Measurements from ENCODE around the gene KCNJ1. TPM values are rescaled to one million over a fixed set of nuclear protein-coding genes. Genes with fewer than 3 reads are reported as not detected.

Gene KCNJ1
- total RNA-seq, 1 experiment from 2014 or later, result not detected

DNA sequence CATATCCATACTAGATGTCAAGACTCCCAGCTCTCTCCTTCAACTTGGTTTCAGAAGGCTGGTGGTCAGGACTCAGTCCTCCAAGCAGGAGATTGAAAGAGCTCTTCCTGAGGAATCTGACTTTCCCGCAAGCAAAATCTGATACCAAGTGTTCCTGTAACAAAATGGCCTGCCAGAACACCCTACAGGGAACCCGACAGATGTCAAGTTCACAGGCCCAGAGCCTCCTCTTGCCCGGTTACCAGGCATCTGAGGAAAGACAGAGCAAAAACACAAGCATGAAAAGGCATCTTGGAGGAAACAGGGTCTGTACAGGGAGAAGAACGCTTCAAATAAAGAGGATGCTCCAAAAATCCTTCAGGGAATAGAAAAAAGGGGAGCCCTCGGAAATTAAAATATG, 15.4 kb upstream of the KCNJ1 start:
- DNase-seq (ENCODE audit: low read depth), result no peak

DNA sequence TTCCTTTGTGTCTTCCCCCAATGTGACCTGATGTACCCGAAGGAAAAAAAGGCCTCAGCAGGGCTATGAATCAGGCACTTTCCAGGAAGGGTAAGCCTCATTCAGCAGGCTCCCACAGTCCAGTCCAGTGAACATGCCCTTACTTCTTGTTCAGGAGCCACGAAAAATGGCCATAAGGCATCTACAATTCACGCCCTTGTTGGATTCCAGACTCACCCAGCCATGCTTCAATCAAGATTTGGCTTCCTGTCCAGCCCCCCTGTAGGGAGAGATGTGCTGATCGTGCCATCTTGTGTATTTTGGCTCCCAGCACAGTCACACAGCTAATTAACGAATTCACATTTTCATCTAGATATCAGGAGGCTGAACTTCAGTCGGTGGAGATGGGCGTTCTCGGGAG, 14.1 kb upstream of the KCNJ1 start:
- no peak for DNase-seq (ENCODE audit: low read depth)

DNA sequence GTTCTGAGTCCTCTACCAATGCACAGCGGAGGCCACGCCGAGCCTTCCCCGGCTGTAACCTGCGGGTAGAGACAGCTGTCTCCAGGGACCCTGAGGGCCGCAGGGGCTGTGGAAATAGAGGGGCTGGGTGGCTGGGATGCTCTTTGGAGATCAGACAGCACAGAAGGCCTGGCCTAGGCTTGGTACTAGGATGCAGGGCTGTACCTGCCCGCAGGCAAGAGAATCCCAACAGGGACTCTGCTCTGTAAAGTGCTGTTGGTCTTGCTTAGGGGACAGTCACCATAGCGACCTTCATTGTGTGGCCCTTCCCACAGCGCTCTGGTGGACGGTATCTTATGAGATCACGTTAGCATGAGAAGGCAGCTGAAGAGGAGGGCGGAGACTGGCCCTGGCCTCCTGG, 12.7 kb upstream of the KCNJ1 start:
- DNase-seq (ENCODE audit: low read depth), result no peak

DNA sequence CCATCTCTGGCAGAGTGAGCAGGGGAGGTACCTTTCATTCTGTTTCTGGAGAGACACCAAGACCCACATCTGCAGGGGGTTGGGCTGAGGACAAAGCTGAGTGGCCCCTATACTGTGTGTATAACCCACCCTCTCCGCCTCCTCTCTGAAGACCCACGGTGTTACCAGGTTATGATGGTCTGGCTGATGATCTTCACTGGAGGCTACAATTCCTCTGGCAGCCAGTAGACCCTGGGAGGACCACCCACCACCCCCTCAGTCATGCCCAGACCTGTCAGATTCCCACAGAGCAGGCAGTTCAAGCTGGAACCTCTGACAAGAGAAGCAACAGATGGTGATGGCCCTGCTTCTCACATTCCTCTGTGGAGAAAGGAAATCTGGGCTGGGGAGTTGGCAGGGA, 11.4 kb upstream of the KCNJ1 start:
- DNase-seq (ENCODE audit: low read depth), result no peak

DNA sequence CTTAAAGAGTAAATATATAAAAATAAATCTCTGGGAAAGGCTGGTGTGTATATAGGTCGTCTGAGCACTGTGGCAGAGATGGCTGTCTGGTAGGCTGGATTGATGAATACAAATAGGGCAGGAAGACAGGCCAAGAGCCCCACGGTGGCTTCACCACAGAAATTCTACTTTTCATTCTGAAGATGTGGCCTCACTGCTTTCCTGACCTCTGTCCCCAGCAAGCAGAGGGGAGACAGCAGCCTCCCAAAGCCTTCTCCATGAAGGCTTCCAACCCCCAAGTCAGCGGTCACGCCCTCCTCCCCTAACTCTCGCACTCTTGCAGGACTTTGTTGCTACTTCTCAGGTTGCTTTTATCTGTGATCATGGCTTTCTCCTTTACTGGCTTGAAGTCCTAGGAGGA, 10.6 kb upstream of the KCNJ1 start:
- no peak for DNase-seq (ENCODE audit: low read depth)

DNA sequence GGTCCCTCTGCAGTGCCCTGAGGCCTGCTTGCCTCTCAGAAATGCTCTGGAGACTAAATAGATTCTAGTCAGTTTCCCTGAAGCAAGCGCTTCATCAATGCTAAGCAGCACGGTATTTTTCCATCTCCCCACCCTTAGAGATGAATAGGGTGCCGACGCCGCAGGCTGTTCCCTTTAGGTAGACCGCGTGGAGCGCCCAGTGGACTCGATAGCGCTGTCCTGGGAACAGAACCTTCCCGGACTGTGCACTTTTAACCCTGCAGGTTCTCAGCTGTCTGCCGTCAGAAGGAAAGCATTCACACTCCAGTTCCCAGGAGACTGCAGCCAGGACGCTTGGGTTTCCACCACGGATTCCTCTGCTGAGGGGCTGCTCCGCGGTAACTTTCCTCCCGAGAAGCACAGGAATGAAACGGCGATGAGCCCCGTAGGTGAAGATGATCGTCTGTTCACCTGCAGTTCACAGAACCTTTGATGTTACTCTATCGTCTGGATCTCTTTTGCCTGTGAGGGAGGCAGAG, 9.1 kb upstream of the KCNJ1 start:
- no peak for DNase-seq (ENCODE audit: low read depth)

DNA sequence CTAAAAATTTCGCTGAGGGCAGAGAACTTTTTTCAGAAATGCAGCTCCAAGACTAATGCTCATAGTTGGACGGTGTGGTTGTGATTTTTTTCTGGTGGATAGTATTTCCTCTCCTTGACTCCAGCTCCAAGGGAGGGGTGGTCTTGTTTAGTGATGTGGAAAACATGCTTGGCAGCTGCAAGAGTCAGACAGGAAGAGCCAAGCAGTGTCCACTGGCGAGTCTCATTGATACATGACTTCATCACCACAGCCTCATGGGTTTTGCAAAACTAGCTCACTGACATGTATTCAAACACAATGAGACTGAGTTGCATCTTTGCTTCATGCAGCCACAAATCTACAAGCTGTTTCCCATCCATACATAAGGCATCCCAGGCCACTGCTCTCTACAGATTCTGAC, 7.3 kb upstream of the KCNJ1 start:
- DNase-seq (ENCODE audit: low read depth), result peak; percentile 47

DNA sequence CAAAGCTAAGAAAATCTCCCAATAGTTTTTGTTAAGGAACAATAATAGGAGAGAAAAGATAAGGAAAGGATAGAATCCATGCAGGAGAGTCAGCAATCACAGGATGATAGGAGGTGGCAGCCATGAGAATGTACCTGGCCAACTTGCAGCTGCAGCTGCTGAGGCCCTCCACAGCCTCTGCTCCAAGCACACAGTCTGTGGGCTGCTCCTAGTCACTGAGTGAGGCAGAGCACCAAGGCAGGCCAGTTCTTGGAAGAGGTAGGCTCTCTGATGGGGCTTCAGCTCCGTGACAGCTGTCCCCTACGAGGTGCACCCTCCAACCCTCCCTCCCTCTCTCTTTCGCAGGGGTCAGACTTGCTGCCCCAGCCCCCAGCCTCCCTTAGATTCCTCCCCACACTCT, 5.5 kb upstream of the KCNJ1 start:
- no peak for DNase-seq (ENCODE audit: low read depth)

DNA sequence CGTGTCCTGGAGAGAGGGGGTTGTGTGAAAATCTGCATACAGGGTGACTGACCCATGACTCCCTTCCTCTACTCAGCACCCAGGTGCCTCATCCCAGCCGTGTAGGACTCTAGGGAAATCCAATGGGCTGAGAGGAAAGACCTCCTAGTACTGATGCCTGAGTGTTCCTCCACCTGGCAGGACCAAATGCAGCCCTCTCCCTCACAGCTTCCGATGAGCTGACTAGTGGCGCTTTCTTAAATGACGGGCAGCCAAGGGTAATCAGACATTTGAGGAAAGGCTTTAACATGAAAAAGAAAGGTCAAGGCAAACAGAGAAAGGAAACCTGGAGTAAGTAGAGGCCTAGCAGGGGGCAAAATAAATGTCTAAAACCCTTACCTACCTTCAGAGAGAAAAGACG, 5.0 kb upstream of the KCNJ1 start:
- DNase-seq (ENCODE audit: low read depth), result no peak

DNA sequence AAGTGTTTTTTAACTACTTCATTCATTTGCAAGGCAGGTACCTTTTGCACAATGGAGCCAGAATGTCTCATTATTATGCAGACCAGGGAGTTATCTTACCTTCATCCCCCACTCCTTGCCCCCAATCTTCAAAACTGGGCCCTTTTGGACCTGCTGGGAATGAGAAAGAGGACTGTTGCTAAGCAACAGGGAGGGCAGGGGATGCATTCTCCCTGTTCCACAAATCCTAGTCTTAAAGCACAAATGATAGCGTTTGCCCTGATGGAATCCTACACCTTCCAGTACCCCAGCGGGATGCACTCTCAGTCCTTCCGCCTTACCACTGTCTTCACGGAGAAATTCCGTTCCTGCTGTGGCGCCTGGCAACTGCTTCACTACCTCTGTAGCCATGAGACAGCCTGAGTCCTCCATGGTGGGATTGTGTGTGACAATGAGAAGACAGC, 4.1 kb upstream of the KCNJ1 start:
- DNase-seq (ENCODE audit: low read depth), result no peak

DNA sequence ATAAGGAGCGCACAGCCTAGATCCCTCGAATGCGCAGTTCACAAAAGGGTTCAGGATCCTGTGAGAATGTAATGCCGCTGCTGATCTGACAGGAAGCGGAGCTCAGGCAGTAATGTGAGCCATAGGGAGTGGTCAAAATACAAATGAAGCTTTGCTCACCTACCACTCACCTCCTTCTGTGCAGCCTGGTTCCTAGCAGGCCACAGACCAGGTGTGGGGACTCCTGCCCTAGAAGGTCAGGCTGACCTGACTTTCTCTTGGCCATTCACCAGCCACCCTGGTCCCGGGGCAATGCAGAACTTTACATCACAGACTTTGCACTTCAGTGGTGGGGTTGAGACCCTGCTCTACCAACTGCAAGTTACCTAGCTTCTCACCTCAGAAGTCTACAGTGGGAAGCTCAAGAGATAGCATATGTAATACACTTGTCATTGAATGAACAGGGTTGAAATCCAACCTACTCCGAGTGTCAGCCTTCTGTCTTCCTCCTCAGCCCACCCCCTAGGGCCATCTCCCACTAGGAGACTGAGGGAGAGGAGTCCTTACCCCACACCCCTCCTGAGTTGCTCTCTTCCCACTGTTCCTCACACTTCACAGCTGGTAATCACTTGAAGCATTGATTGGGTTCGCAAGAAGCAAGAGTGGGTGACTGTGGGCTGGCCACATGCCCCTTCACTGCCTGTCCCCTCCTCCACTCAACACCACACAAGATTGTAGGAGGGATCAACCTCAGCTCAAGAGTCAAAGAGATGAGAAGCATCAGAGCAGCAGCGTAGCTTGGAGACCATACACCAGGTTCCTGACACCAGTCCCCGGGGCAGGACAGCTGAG, 2.0 kb upstream of the KCNJ1 start:
- DNase-seq (ENCODE audit: low read depth), result no peak

DNA sequence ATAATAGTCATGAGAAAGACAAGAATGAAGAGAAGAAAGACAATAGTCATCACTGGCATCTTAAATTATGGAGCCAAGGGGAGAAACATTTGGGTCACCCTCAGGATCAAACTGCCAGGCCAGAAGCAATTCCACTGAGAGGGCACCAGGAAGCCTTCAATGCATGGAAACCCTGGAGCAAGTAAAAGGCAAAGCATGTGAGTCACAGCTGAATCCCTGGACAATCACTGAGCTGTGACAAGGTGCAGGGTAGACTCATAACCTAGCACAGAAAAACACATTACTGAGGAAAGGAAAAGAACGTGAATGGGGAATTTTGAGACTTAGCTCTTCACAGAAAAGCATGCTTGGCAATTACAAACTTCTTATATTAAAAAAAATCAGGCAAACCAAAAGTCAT, 1.6 kb downstream of the KCNJ1 start:
- peak; percentile 50 for DNase-seq (ENCODE audit: low read depth)

DNA sequence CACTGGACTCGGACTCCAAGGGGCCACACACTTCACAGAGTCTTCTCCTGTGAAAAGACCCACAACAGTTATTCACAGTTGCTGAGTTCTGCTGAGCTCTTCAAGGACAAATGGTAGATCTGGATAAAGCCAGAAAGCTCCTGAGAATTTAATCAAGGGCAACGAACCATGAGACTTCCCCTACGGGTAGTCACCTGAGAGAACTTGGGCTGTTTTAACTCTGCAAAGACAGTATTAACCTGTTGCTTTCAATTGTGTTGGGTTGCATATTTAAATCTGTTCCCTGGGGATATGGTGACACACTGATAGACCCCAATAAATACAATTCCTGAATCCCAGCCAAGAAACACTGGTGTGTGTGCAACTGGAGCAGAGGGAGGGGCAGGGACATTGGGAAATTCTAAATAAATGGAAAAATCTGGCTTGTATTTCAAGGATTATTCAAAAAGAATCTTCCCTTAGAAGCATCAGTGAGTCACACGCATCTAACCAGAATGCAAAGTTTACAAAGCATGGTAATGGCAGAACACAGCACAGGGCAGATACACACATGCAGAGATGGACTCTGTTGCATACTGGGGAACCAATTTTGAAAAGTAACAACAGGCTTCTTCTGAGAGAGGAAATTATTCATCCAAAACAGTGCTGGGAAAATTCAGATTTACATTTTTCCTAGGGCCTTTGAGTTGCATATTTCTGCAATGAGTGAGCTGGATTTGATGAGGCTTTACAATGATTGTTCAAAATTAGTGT, 4.0 kb downstream of the KCNJ1 start:
- peak; percentile 58 for DNase-seq (ENCODE audit: low read depth)

DNA sequence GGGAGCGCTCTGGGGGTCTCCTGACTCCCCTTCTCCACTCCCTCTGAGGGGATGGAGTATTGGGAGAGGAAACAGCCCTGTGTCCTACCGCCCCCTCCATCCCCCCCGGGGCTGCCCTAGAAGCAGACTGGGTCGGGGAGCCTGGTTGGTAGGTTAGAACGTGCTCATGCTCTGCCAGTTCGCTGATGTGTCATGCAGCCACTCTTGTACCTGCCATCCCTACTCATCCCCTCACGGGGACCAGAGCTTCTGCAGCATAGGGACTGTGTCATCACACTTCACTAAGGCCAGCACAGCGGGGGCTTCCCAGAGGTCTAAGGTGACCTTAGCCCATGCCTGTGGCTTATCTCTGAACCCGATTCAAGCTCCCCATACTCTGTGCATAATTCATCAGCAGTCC, 4.7 kb downstream of the KCNJ1 start:
- DNase-seq (ENCODE audit: low read depth), result no peak

DNA sequence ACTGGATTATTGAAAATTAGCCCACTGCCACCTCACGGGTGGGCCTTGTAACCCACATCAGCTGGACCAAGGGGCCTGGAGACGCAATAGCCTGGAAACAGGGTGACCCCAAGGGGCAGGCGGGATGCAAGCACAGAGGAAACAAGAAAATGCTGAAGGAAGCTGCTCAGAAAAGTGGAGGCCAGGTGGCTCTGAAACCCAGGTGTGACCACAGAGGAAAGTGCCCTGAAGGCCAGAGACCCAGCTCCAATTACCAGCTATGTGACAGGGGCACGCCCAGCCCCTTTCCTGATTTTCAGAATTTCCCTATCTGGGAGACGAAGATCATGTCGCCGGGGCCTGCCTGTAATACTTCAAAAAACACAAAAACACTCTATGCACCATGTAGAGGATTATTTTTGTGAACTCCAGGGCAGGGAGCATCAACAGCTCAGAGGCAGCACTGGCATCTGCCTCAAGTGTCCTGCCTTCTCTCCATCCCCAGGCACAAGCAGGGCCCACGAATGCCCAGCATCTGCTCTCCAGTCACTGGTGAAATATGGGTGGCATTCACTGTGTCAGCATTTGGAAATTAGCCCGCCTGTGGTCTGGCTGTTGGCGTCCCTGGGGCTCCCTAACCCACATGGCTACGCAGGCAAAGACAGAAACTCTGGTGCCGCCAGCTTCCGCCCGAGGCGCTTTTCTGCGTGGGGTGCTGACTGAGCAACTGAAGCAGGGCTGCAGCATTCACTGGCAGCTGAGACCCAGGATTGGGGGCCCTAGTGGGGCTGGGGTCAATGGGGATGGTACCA, 6.3 kb downstream of the KCNJ1 start:
- DNase-seq (ENCODE audit: low read depth), result peak; percentile 93

DNA sequence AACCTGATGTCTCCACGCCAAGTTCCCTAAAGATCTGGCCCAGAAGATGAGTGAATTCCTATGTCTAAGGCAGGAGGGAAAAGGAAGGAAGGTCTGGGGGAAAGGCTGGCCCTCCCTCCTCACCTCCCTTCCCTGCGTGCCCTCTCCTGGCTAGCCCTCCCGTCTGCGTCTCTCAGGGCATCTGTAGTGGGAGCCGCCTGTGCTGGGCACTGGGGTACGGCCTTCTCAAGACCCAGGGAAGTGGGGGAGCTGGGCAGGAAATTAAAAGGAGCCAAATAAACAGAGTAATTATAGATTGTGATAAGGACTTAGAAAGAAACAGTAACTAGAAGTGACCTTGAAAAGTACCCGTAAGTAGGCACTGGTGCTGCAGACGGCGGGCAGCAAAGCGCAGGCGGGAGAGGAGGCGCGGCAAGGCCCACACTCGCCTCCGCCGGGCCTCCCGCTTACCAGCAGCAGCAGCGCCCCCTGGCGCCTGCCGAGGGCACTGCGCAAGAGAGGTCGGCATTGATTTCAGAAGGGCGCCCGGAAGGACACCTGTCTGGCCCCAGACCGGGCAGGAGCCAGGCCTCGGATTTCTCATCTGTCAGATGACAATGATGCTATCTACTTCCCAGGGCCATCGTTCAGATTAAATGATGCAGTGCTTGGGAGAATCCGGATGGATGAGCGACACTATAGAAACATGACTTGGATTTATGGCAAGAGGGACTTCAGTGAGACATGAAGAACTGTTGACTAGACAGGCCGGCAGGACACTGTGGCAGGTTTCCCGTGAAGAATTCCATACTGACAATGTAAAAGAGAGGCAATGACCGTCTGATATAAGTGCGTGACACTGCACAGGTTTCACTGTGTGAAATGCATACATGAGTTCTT, 7.3 kb downstream of the KCNJ1 start:
- peak; percentile 46 for DNase-seq (ENCODE audit: low read depth)

DNA sequence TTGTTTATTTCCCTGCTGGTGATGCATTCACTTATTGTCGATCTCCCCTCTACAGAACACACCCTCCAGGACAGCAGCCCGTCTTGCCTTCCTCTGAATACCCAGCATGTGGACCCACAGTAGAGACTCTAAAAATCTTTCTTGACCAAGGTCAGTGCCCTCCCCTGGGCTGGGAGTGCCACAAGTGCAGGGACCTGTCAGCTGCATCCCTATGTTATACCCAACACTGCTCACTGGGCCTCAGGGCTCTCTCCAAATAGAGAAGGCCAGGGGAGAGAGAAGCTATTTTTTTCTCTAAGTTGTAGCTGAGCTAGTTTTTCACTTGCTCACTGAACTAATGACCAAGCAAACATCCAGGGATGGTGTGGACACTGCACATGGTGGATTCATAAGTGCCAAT, 9.8 kb downstream of the KCNJ1 start:
- DNase-seq (ENCODE audit: low read depth), result no peak

DNA sequence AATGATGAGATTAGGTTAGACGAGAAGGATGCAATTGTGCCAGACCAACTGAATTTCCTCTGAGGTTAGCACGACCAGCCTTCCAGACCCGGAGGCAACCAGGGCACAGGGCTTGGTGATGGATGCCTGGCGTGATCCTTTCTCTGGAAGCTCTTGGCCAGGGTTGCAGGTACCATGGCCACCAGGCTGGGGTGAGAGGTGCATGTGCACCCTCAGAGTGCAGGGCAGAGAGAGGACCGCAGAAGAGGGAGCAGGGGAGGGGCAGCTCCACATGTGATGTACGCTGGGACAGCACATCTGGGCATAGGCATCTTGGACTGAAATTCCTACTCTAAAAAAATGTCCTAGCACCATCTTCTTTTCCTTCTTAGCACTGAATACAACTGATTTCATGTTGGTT, 10.9 kb downstream of the KCNJ1 start:
- DNase-seq (ENCODE audit: low read depth), result no peak

DNA sequence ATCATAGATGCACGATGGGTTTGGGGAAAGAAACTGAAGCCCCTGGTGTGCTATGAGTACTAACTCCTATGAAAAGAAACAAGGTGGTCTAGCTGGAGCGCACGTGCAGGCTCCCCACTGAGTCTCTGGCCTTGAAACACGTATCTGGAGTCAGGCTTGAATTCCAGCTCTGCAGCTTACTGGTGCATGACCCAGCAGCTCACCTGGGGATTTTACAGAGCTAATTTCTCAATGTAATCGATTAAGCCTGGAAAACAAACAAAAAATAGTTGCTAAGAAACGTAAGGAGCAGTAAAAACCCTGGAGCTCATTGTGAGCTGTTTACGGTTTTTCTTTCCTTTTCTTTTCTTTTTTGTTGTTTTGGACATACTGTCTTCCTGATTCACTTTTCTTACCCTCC, 12.3 kb downstream of the KCNJ1 start:
- no peak for DNase-seq (ENCODE audit: low read depth)

DNA sequence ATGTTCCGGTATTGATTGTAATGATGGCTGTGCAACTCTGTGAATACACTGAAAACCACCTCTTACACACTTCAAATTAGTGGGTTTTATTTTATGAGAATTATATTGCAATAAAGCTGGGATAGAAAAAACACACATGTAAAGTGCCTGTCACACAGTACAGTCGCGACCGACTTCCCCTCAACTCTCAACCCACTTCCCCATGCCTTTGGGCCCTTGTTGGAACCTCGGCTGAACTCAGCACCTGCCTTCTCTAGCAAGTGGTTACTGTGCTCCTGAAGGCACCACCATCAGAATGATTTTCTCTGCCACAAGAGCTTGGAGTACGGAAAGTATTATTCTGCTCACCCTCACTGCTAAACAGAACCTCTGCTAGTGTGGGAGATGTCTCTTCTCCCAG, 13.5 kb downstream of the KCNJ1 start:
- DNase-seq (ENCODE audit: low read depth), result no peak

DNA sequence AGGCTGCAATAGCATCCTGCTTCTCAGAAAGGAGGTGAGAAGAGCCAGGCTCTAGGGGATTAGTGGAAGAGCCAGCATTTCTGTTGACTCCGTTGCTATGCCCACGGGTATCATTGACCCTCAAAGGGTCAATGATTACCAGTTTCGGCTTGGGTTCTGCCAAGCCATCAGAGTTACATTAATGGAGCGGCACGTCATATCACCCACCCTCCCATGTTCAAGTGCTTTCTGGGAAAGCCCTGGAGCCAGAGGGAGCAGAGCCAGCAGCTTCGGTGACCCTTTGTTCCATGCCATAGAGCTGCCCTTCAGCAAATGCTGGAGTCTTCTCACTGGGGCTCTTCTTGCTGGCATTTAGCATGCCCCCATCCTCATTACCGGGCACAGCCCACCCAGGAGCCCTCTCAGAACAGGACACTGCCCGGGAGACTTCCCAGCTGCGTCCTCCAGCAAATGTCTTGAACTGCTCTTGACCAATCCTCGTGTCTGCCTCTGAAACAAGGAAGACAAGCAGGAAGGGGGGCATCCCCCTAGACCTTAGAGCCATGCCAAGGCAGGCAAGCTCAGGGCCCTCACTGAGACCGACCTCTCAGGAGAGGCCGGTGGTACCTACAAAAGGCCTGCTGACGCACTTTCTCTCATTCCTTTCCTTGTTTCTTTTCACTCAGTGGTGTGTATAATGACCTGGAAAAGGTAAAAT, 14.6 kb downstream of the KCNJ1 start:
- DNase-seq (ENCODE audit: low read depth), result no peak
